CD4-positive, alpha-beta T cell treated with Interleukin-1 beta for 1 hour (primary cell): Measurements from ENCODE around the gene NR2C2AP.
"Not testable (repeated sequence)": the region's sequence is repeated elsewhere in the genome, so short reads cannot be mapped to it uniquely, and the experiment has no call there.

Experiments
- DNase-seq, 2 donors: peaks; one replicate each; pipeline ENCODE4 v3.0.0-alpha.2; 2020 to 2022

The NR2C2AP gene

GRCh38 chr19:19203012-19203856 is at the start of gene NR2C2AP:
Gene NR2C2AP, minus strand, starts transcription at chr19:19203414. Its CDS starts 354 bp downstream, at chr19:19203060.
- peak; percentile 92 for DNase-seq

GRCh38 chr19:19250196-19250801 is 47.1 kb upstream of the NR2C2AP start:
- no peak for DNase-seq

- DNase-seq, result no peak
Observed at GRCh38 chr19:19240476-19240875, 37.3 kb upstream of the NR2C2AP start.

GRCh38 chr19:19239675-19240074 is 36.5 kb upstream of the NR2C2AP start:
- DNase-seq, result no peak

GRCh38 chr19:19238126-19238894 is 35.1 kb upstream of the NR2C2AP start:
- DNase-seq, result no peak

GRCh38 chr19:19236173-19236572 is 33.0 kb upstream of the NR2C2AP start:
- no peak for DNase-seq

GRCh38 chr19:19234220-19234816 is 31.1 kb upstream of the NR2C2AP start:
- DNase-seq, result no peak

GRCh38 chr19:19232261-19232721 is 29.1 kb upstream of the NR2C2AP start:
- DNase-seq, result no peak

GRCh38 chr19:19230999-19231398 is 27.8 kb upstream of the NR2C2AP start:
- DNase-seq, result no peak

- DNase-seq, result no peak
Observed at GRCh38 chr19:19229701-19230100, 26.5 kb upstream of the NR2C2AP start.

GRCh38 chr19:19227217-19227616 is 24.0 kb upstream of the NR2C2AP start:
- DNase-seq, result no peak

GRCh38 chr19:19226663-19227062 is 23.4 kb upstream of the NR2C2AP start:
- no peak for DNase-seq

GRCh38 chr19:19226204-19226603 is 23.0 kb upstream of the NR2C2AP start:
- DNase-seq, result no peak

GRCh38 chr19:19224852-19225494 is 21.8 kb upstream of the NR2C2AP start:
- peak; percentile 79 for DNase-seq

GRCh38 chr19:19224150-19224851 is 21.1 kb upstream of the NR2C2AP start:
- DNase-seq, result no peak

GRCh38 chr19:19223636-19224035 is 20.4 kb upstream of the NR2C2AP start:
- DNase-seq, result no peak

- no peak for DNase-seq
Observed at GRCh38 chr19:19223060-19223459, 19.8 kb upstream of the NR2C2AP start.

- DNase-seq, result not testable (repeated sequence)
Observed at GRCh38 chr19:19221000-19221399, 17.8 kb upstream of the NR2C2AP start.

- no peak for DNase-seq
Observed at GRCh38 chr19:19218911-19219310, 15.7 kb upstream of the NR2C2AP start.

GRCh38 chr19:19217099-19217498 is 13.9 kb upstream of the NR2C2AP start:
- no peak for DNase-seq

- DNase-seq, result no peak
Observed at GRCh38 chr19:19215792-19216191, 12.6 kb upstream of the NR2C2AP start.

- peak in 1 of 2 donors; percentile 9 for DNase-seq
Observed at GRCh38 chr19:19214892-19215291, 11.7 kb upstream of the NR2C2AP start.
